WTC11 (cell line): Measurements from ENCODE around the gene PPID. TPM values are rescaled to one million over a fixed set of nuclear protein-coding genes. Genes with fewer than 3 reads are reported as not detected.
"Not testable (repeated sequence)": the region's sequence is repeated elsewhere in the genome, so short reads cannot be mapped to it uniquely, and the experiment has no call there.

ENCODE experiments used
- ATAC-seq: fragments of 200-7000 bp; cut with Tn5 transposase; 2 replicates; pipeline ENCODE4 v1.10.0; 2021; ENCODE audit warnings: mild to moderate bottlenecking, moderate library complexity
- CTCF ChIA-PET: fragments of 300-600 bp; sonication (Branson Sonifier 250); formaldehyde crosslinking; loops from one replicate; lab custom pipeline; 2021; ENCODE audit warnings: antibody characterized with exemption; lab: Charles Lee
- POLR2A ChIA-PET: fragments of 350-600 bp; sonication (Branson Sonifier 250); formaldehyde crosslinking; loops from one replicate; lab custom pipeline; 2021; ENCODE audit warnings: antibody characterized with exemption; lab: Charles Lee
- DNase-seq: peaks from one replicate; pipeline ENCODE4 v3.0.0; 2021; ENCODE audit warnings: low spot score
- H3K27ac Mint-ChIP-seq: 2 replicates; pipeline ENCODE4 v1.8.0; 2021; ENCODE audit warnings: mixed read lengths
- H3K27me3 Mint-ChIP-seq: 2 replicates; pipeline ENCODE4 v1.8.0; 2021; ENCODE audit warnings: low read depth, mild to moderate bottlenecking, moderate library complexity, mixed read lengths
- H3K36me3 Mint-ChIP-seq: 2 replicates; pipeline ENCODE4 v1.8.0; 2021; ENCODE audit warnings: mixed read lengths
- H3K4me1 Mint-ChIP-seq: 2 replicates; pipeline ENCODE4 v1.8.0; 2022; ENCODE audit warnings: mixed read lengths
- H3K4me3 Mint-ChIP-seq: 2 replicates; pipeline ENCODE4 v1.8.0; 2021; ENCODE audit warnings: mild to moderate bottlenecking, moderate library complexity, mixed read lengths
- H3K9me3 Mint-ChIP-seq: 2 replicates; pipeline ENCODE4 v1.8.0; 2021; ENCODE audit warnings: mixed read lengths
- CDX4 ChIP-seq: fragments of 250-450 bp; sonication (Bioruptor Pico); IDR thresholded peaks from 2 replicates; pipeline ENCODE4 v1.9.0; 2021; ENCODE audit warnings: moderate library complexity, mild to moderate bottlenecking, inconsistent platforms, borderline replicate concordance
- CTCF ChIP-seq: fragments of 200-600 bp; IDR thresholded peaks from 2 replicates; pipeline ENCODE4 v1.8.0; 2022; ENCODE audit warnings: antibody characterized with exemption
- ESRRA ChIP-seq: sonication (generic); formaldehyde crosslinking; IDR thresholded peaks from 2 replicates; pipeline ENCODE4 v1.8.1; 2022; ENCODE audit warnings: mild to moderate bottlenecking, missing genetic modification reagents, borderline replicate concordance
- JAZF1 ChIP-seq: fragments of 250-450 bp; sonication (Bioruptor Pico); IDR thresholded peaks from 2 replicates; pipeline ENCODE4 v1.9.0; 2021; ENCODE audit warnings: moderate library complexity, mild to moderate bottlenecking, inconsistent platforms
- RORB ChIP-seq: fragments of 250-450 bp; sonication (Bioruptor Pico); IDR thresholded peaks from 2 replicates; pipeline ENCODE4 v1.9.0; 2021; ENCODE audit warnings: mild to moderate bottlenecking
- SMAD4 ChIP-seq: sonication (generic); formaldehyde crosslinking; IDR thresholded peaks from 2 replicates; pipeline ENCODE4 v1.8.0; 2022; ENCODE audit warnings: mild to moderate bottlenecking, missing genetic modification reagents
- SOX15 ChIP-seq: fragments of 250-450 bp; sonication (Bioruptor Pico); IDR thresholded peaks from 2 replicates; pipeline ENCODE4 v1.9.0; 2021; ENCODE audit warnings: mild to moderate bottlenecking
- TP53 ChIP-seq: sonication (generic); formaldehyde crosslinking; IDR thresholded peaks from 2 replicates; pipeline ENCODE4 v1.8.1; 2023; ENCODE audit warnings: mild to moderate bottlenecking, missing genetic modification reagents
- ZNF138 ChIP-seq: sonication (generic); formaldehyde crosslinking; conservative IDR thresholded peaks from 2 replicates; pipeline ENCODE4 v1.8.1; 2022; ENCODE audit warnings: mild to moderate bottlenecking, moderate library complexity, missing genetic modification reagents
- ZNF416 ChIP-seq: fragments of 250-450 bp; sonication (Bioruptor Pico); IDR thresholded peaks from 2 replicates; pipeline ENCODE4 v1.9.0; 2021; ENCODE audit warnings: mild to moderate bottlenecking, inconsistent platforms
- ZNF423 ChIP-seq: fragments of 250-450 bp; sonication (Bioruptor Pico); IDR thresholded peaks from 2 replicates; pipeline ENCODE4 v2.1.2; 2022; ENCODE audit warnings: mild to moderate bottlenecking, moderate library complexity
- ZNF671 ChIP-seq: fragments of 250-450 bp; sonication (Bioruptor Pico); IDR thresholded peaks from 2 replicates; pipeline ENCODE4 v1.8.0; 2021; ENCODE audit warnings: mild to moderate bottlenecking
- total RNA-seq: library from RNA; stranded (reverse); gene quantifications from 3 replicates; pipeline ENCODE4 v1.2.3, GENCODE V29; 2021
- TF ChIP-seq, protein P1 (sequence below): sonication (generic); formaldehyde crosslinking; IDR thresholded peaks from 2 replicates; pipeline ENCODE4 v1.8.0; 2022; ENCODE audit warnings: mild to moderate bottlenecking, missing genetic modification reagents
- TF ChIP-seq, protein P2 (sequence below): sonication (generic); formaldehyde crosslinking; IDR thresholded peaks from 2 replicates; pipeline ENCODE4 v1.8.0; 2022; ENCODE audit warnings: mild to moderate bottlenecking, missing genetic modification reagents
- TF ChIP-seq, protein P3 (sequence below): sonication (generic); formaldehyde crosslinking; IDR thresholded peaks from 2 replicates; pipeline ENCODE4 v1.8.1; 2023; ENCODE audit warnings: mild to moderate bottlenecking, missing genetic modification reagents, moderate library complexity
- TF ChIP-seq, protein P4 (sequence below): sonication (generic); formaldehyde crosslinking; IDR thresholded peaks from 2 replicates; pipeline ENCODE4 v1.8.1; 2023; ENCODE audit warnings: mild to moderate bottlenecking, missing genetic modification reagents

The PPID gene
- total RNA-seq, 1 experiment from 2014 or later, result 40.5 TPM

- TF ChIP-seq ZNF423 (CRISPR knock-in tag), result no peak
- no peak for TF ChIP-seq CTCF
- TF ChIP-seq, protein P1, sequence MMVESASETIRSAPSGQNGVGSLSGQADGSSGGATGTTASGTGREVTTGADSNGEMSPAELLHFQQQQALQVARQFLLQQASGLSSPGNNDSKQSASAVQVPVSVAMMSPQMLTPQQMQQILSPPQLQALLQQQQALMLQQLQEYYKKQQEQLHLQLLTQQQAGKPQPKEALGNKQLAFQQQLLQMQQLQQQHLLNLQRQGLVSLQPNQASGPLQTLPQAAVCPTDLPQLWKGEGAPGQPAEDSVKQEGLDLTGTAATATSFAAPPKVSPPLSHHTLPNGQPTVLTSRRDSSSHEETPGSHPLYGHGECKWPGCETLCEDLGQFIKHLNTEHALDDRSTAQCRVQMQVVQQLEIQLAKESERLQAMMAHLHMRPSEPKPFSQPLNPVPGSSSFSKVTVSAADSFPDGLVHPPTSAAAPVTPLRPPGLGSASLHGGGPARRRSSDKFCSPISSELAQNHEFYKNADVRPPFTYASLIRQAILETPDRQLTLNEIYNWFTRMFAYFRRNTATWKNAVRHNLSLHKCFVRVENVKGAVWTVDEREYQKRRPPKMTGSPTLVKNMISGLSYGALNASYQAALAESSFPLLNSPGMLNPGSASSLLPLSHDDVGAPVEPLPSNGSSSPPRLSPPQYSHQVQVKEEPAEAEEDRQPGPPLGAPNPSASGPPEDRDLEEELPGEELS (CRISPR knock-in tag), result no peak
- TF ChIP-seq, protein P2, sequence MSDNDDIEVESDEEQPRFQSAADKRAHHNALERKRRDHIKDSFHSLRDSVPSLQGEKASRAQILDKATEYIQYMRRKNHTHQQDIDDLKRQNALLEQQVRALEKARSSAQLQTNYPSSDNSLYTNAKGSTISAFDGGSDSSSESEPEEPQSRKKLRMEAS, result no peak
- TF ChIP-seq ZNF138, result no peak
- no peak for TF ChIP-seq RORB (CRISPR knock-in tag)
These were observed 8.3 kb downstream of the PPID start (continued) for GRCh38 chr4:158714937-158715336.

- DNase-seq, ATAC-seq, H3K27ac Mint-ChIP-seq, H3K4me1 Mint-ChIP-seq, H3K9me3 Mint-ChIP-seq, H3K4me3 Mint-ChIP-seq, H3K27me3 Mint-ChIP-seq, CTCF ChIA-PET, POLR2A ChIA-PET: not testable (repeated sequence)
- H3K36me3 Mint-ChIP-seq, result peaks cover 68% of the 10 kb centered on the region
These were observed 10.6 kb downstream of the PPID start for GRCh38 chr4:158712622-158713021.

GRCh38 chr4:158710814-158711213, 12.4 kb downstream of the PPID start:
- H3K36me3 Mint-ChIP-seq, result peaks cover 64% of the 10 kb centered on the region
- TF ChIP-seq ZNF416 (CRISPR knock-in tag) (no peak), RORB (CRISPR knock-in tag) (no peak), CDX4 (no peak), JAZF1 (CRISPR knock-in tag) (no peak), TP53 (CRISPR knock-in tag) (no peak), ESRRA (CRISPR knock-in tag) (no peak), SOX15 (CRISPR knock-in tag) (no peak), ZNF671 (CRISPR knock-in tag) (no peak), SMAD4 (no peak), CTCF (no peak)
- TF ChIP-seq, protein P3, sequence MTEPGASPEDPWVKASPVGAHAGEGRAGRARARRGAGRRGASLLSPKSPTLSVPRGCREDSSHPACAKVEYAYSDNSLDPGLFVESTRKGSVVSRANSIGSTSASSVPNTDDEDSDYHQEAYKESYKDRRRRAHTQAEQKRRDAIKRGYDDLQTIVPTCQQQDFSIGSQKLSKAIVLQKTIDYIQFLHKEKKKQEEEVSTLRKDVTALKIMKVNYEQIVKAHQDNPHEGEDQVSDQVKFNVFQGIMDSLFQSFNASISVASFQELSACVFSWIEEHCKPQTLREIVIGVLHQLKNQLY (CRISPR knock-in tag), result no peak
- TF ChIP-seq, protein P4, sequence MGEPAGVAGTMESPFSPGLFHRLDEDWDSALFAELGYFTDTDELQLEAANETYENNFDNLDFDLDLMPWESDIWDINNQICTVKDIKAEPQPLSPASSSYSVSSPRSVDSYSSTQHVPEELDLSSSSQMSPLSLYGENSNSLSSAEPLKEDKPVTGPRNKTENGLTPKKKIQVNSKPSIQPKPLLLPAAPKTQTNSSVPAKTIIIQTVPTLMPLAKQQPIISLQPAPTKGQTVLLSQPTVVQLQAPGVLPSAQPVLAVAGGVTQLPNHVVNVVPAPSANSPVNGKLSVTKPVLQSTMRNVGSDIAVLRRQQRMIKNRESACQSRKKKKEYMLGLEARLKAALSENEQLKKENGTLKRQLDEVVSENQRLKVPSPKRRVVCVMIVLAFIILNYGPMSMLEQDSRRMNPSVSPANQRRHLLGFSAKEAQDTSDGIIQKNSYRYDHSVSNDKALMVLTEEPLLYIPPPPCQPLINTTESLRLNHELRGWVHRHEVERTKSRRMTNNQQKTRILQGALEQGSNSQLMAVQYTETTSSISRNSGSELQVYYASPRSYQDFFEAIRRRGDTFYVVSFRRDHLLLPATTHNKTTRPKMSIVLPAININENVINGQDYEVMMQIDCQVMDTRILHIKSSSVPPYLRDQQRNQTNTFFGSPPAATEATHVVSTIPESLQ (CRISPR knock-in tag), result no peak
- DNase-seq (no peak), ATAC-seq (no peak)
- no peaks in the 10 kb centered on the region for H3K9me3 Mint-ChIP-seq
- H3K4me1 Mint-ChIP-seq, result no peaks in the 10 kb centered on the region
- H3K27ac Mint-ChIP-seq, result no peak overlapping the region
- no peaks in the 10 kb centered on the region for H3K27me3 Mint-ChIP-seq
- CTCF ChIA-PET, result interaction anchor here (0.8 to 1.2 kb wide), 3 partner anchors 141 to 481 kb away, joined by 3 to 5 read pairs (median 4); no protein-coding TSS in a partner anchor
- no peak overlapping the region for H3K4me3 Mint-ChIP-seq
- POLR2A ChIA-PET, result no interaction called here
